HG02973 (cell line): ENCODE data around the gene SMIM20.
"Not testable (repeated sequence)": the region's sequence is repeated elsewhere in the genome, so short reads cannot be mapped to it uniquely, and the experiment has no call there.

Experiments
- ATAC-seq: cut with Tn5 transposase; IDR thresholded peaks from one replicate; pipeline ENCODE4 v1.9.1; 2021; ENCODE audit warnings: moderate library complexity; ENCODE audit not compliant: unreplicated experiment

SMIM20 gene

GRCh38 chr4:25913851-25914669, at the start of gene SMIM20:
SMIM20 (plus strand) TSS chr4:25914220; CDS start chr4:25914314, 94 bp downstream.
- peak; percentile 94 for ATAC-seq

GRCh38 chr4:25865586-25865985, 48.4 kb upstream of the SMIM20 start:
- no peak for ATAC-seq

- ATAC-seq = not testable (repeated sequence)
These were observed 47.6 kb upstream of the SMIM20 start for GRCh38 chr4:25866401-25866800.

- ATAC-seq = no peak
These were observed 46.2 kb upstream of the SMIM20 start for GRCh38 chr4:25867781-25868294.

- ATAC-seq = no peak
These were observed 43.9 kb upstream of the SMIM20 start for GRCh38 chr4:25870081-25870480.

GRCh38 chr4:25872851-25873631, 41.0 kb upstream of the SMIM20 start:
- ATAC-seq = no peak

- no peak for ATAC-seq
These were observed 40.3 kb upstream of the SMIM20 start for GRCh38 chr4:25873632-25874129.

- no peak for ATAC-seq
These were observed 39.4 kb upstream of the SMIM20 start for GRCh38 chr4:25874655-25875054.

GRCh38 chr4:25875281-25875745, 38.7 kb upstream of the SMIM20 start:
- ATAC-seq = peak; percentile 48

- no peak for ATAC-seq
These were observed 35.3 kb upstream of the SMIM20 start for GRCh38 chr4:25878676-25879075.

GRCh38 chr4:25879091-25879584, 34.9 kb upstream of the SMIM20 start:
- ATAC-seq = no peak

- no peak for ATAC-seq
These were observed 34.4 kb upstream of the SMIM20 start for GRCh38 chr4:25879587-25879986.

GRCh38 chr4:25879991-25880651, 33.9 kb upstream of the SMIM20 start:
- peak; percentile 46 for ATAC-seq

GRCh38 chr4:25881193-25881592, 32.8 kb upstream of the SMIM20 start:
- ATAC-seq = no peak

GRCh38 chr4:25882226-25882625, 31.8 kb upstream of the SMIM20 start:
- ATAC-seq = no peak

- ATAC-seq = no peak
These were observed 30.5 kb upstream of the SMIM20 start for GRCh38 chr4:25883565-25883964.

- ATAC-seq = no peak
These were observed 29.8 kb upstream of the SMIM20 start for GRCh38 chr4:25884031-25884782.

GRCh38 chr4:25888781-25889180, 25.2 kb upstream of the SMIM20 start:
- no peak for ATAC-seq

- ATAC-seq = no peak
These were observed 24.2 kb upstream of the SMIM20 start for GRCh38 chr4:25889589-25890503.
